DOHH2 (cell line): ENCODE results near the gene SERINC2.

Source experiments
- H3F3A ChIP-seq: fragments of 200-600 bp; sonication (generic), shearing (Covaris generic); 2 replicates; pipeline ENCODE4 v1.6.0; 2016; ENCODE audit warnings: antibody characterized with exemption, mild to moderate bottlenecking; ENCODE audit not compliant: control insufficient read depth, insufficient read depth
- H3K27ac ChIP-seq: fragments of 200-600 bp; sonication (generic); 2 replicates; pipeline ENCODE4 v1.5.1; 2014; ENCODE audit warnings: low read depth, mild to moderate bottlenecking, low read length, moderate library complexity
- H3K27me3 ChIP-seq: fragments of 200-600 bp; sonication (generic); 2 replicates; pipeline ENCODE4 v1.6.1; 2014; ENCODE audit warnings: mild to moderate bottlenecking, low read length, mixed read lengths; ENCODE audit not compliant: control insufficient read depth
- H3K36me3 ChIP-seq: fragments of 200-600 bp; sonication (generic); 2 replicates; pipeline ENCODE4 v1.6.1; 2014; ENCODE audit warnings: mild to moderate bottlenecking, low read length, moderate library complexity, mixed read lengths; ENCODE audit not compliant: control insufficient read depth
- H3K4me1 ChIP-seq: fragments of 200-600 bp; sonication (generic); 2 replicates; pipeline ENCODE4 v1.6.1; 2014; ENCODE audit warnings: mild to moderate bottlenecking, low read length, mixed read lengths; ENCODE audit not compliant: control insufficient read depth
- H3K4me2 ChIP-seq: fragments of 200-600 bp; sonication (generic); 2 replicates; pipeline ENCODE4 v1.6.0; 2014; ENCODE audit warnings: mild to moderate bottlenecking, low read length, moderate library complexity
- H3K4me3 ChIP-seq: fragments of 200-600 bp; sonication (generic); 2 replicates; pipeline ENCODE4 v1.5.1; 2014; ENCODE audit warnings: mild to moderate bottlenecking, low read length, mixed read lengths
- H3K79me2 ChIP-seq: fragments of 200-600 bp; sonication (generic); 2 replicates; pipeline ENCODE4 v1.6.1; 2014; ENCODE audit warnings: mild to moderate bottlenecking, low read length, mixed read lengths; ENCODE audit not compliant: control insufficient read depth
- H3K9me2 ChIP-seq: fragments of 200-600 bp; sonication (generic); replicated peaks from 2 replicates; pipeline ENCODE4 v1.6.1; 2014; ENCODE audit warnings: mild to moderate bottlenecking, low read length, mixed read lengths; ENCODE audit not compliant: control insufficient read depth
- H3K9me3 ChIP-seq: fragments of 200-600 bp; sonication (generic); 2 replicates; pipeline ENCODE4 v1.6.1; 2014; ENCODE audit warnings: antibody characterized with exemption, low read length, mixed read lengths; ENCODE audit not compliant: control insufficient read depth, insufficient read depth
- H4K20me1 ChIP-seq: fragments of 200-600 bp; sonication (generic); 2 replicates; pipeline ENCODE4 v1.6.0; 2014; ENCODE audit warnings: low read depth, mild to moderate bottlenecking, antibody characterized with exemption, low read length, moderate library complexity; ENCODE audit not compliant: control insufficient read depth, insufficient read depth
- EZH2phosphoT487 ChIP-seq: fragments of 200-600 bp; sonication (generic); IDR thresholded peaks from 2 replicates; pipeline ENCODE4 v1.6.1; 2017; ENCODE audit warnings: borderline replicate concordance, mild to moderate bottlenecking, antibody characterized with exemption, low read length, moderate library complexity, mixed read lengths
- TF ChIP-seq, protein P1 (sequence below): fragments of 200-600 bp; sonication (generic); IDR thresholded peaks from one replicate; pipeline ENCODE4 v1.5.1; 2014; ENCODE audit warnings: antibody characterized with exemption, mild to moderate bottlenecking, low read depth, low read length; ENCODE audit not compliant: poor library complexity, severe bottlenecking

Gene SERINC2

GRCh38 chr1:31393463-31393862 is 19.6 kb upstream of the SERINC2 start:
- no peaks in the 10 kb centered on the region for H4K20me1 ChIP-seq
- H3K4me2 ChIP-seq: no peak overlapping the region; the same call in none of the 2 replicates
- 0 out of 2 replicates have a peak, but pooled peaks cover 6% of the 10 kb centered on the region for H3F3A ChIP-seq
- H3K4me1 ChIP-seq: peaks cover 33% of the 10 kb centered on the region
- no peak overlapping the region for H3K4me3 ChIP-seq
- H3K36me3 ChIP-seq: no peaks in the 10 kb centered on the region
- no peaks in the 10 kb centered on the region for H3K9me3 ChIP-seq
- no peak overlapping the region for H3K27ac ChIP-seq
- no peaks in the 10 kb centered on the region for H3K79me2 ChIP-seq
- H3K9me2 ChIP-seq: no peaks in the 10 kb centered on the region
- TF ChIP-seq, protein P1, sequence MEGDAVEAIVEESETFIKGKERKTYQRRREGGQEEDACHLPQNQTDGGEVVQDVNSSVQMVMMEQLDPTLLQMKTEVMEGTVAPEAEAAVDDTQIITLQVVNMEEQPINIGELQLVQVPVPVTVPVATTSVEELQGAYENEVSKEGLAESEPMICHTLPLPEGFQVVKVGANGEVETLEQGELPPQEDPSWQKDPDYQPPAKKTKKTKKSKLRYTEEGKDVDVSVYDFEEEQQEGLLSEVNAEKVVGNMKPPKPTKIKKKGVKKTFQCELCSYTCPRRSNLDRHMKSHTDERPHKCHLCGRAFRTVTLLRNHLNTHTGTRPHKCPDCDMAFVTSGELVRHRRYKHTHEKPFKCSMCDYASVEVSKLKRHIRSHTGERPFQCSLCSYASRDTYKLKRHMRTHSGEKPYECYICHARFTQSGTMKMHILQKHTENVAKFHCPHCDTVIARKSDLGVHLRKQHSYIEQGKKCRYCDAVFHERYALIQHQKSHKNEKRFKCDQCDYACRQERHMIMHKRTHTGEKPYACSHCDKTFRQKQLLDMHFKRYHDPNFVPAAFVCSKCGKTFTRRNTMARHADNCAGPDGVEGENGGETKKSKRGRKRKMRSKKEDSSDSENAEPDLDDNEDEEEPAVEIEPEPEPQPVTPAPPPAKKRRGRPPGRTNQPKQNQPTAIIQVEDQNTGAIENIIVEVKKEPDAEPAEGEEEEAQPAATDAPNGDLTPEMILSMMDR: no peak
- TF ChIP-seq EZH2phosphoT487: no peak
- no peaks in the 10 kb centered on the region for H3K27me3 ChIP-seq

DNA sequence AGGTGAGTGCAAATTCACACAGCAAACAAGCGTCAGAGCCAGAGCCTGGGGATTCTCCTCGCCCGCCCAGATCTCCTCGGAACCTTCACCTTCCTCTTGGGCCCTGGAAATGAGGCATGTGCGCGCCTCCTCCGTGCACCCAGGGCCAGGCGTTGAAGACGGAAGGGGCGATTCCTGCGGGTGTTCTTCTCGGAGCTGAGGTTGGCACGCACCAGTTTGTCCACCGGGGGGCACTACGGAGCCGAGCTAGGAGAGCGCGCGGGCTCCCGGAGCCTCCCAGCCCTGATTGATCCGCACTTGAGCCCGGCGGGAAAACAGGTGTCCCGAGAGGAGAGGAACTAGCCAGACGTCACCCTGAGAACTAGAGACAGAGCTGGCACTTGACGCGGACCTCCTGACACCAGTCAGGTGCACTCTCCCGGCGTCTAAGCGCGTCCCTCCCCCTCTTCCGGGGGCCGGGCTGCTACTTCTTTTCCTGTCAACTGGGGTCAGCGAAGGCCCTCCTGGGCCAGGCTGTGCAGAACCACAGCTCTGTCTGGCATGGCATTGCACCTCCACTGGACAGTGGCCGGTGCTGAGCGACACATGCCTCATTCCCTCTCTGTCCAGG is 18.3 kb upstream of the SERINC2 start:
- Histone ChIP-seq H3K36me3 (no peaks in the 10 kb centered on the region), H3K9me2 (no peaks in the 10 kb centered on the region), H3K4me2 (peak overlapping the region; percentile 89), H3K27ac (peak overlapping the region; percentile 28), H3F3A (0 out of 2 replicates have a peak, but pooled peaks cover 6% of the 10 kb centered on the region), H3K4me1 (peaks cover 33% of the 10 kb centered on the region), H3K4me3 (peak overlapping the region; percentile 70), H3K27me3 (no peaks in the 10 kb centered on the region), H3K9me3 (no peaks in the 10 kb centered on the region), H3K79me2 (no peaks in the 10 kb centered on the region), H4K20me1 (no peaks in the 10 kb centered on the region)
- no peak for TF ChIP-seq EZH2phosphoT487
- TF ChIP-seq, protein P1: peak; percentile 96

- no peak overlapping the region for H3K4me2 ChIP-seq
- H3K27ac ChIP-seq: no peak overlapping the region
Observed at GRCh38 chr1:31396633-31397351, 16.2 kb upstream of the SERINC2 start.

More at GRCh38 chr1:31396633-31397351, 16.2 kb upstream of the SERINC2 start:
- Histone ChIP-seq H4K20me1 (no peaks in the 10 kb centered on the region), H3F3A (0 out of 2 replicates have a peak, but pooled peaks cover 6% of the 10 kb centered on the region), H3K79me2 (no peaks in the 10 kb centered on the region), H3K4me3 (no peak overlapping the region), H3K4me1 (peaks cover 42% of the 10 kb centered on the region), H3K9me2 (no peaks in the 10 kb centered on the region), H3K36me3 (no peaks in the 10 kb centered on the region), H3K27me3 (no peaks in the 10 kb centered on the region), H3K9me3 (no peaks in the 10 kb centered on the region)
- TF ChIP-seq EZH2phosphoT487: no peak
- TF ChIP-seq, protein P1: peak; percentile 80
